GM18909 (cell line): ENCODE data around the gene SUPT6H.
A peak's percentile ranks its signal among the peaks of the same experiment; 100 is the strongest.

Source experiments
- ATAC-seq: cut with Tn5 transposase; IDR thresholded peaks from one replicate; pipeline ENCODE4 v1.9.1; 2021; ENCODE audit warnings: mild to moderate bottlenecking; ENCODE audit not compliant: unreplicated experiment, poor library complexity

SUPT6H gene

DNA sequence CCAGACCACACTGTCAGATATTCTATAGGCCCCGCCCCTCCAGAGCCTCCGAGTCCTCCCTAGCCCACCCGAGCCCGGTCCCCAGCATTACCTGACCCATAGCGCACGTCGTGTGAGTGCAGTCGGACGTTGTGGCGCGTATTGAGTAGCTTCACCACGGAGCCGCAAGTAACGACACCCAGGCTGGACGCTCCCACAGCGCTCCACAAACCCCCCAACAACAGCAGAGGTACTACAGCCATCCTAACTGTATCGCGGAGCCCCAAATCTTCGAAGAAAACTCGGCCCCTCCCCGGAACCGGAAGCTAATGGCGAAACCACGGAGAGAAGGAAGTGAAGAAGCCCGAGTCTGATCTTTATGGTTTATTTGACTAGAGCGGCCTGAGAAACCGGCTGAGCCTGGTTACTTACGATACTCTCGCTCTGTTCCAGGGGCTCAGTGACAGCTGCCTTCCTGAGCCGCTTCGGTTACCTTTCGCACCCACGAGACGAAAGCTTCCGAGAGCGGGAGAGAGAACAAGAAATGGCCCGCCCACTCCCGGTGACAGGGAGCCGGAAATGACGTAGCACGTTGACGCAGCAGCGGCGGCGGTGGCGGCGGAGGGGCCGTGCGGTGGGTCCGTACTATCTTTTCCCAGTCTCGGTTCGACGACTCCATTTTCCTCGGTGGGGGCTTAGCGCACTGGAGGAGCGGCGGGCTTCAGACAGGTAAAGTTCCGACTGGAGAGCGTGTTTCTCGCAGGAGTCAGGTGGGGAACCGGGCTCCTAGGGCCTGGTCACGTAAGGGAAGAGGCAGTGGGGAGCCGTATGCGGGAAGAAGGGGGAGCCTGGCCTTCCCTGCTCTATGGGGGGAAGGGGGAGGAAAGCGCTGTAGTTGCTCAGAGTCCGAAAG, at the start of gene SUPT6H, which contains the start of gene SDF2:
Gene SUPT6H (plus strand): TSS at position 571 of the 892 bp plus-strand sequence. CDS start 11,197 bp downstream, outside the sequence.
Gene SDF2 (minus strand): TSS at position 272 of the 892 bp plus-strand sequence. CDS start 30 bp downstream, at position 242.
- ATAC-seq = peak; percentile 83

DNA sequence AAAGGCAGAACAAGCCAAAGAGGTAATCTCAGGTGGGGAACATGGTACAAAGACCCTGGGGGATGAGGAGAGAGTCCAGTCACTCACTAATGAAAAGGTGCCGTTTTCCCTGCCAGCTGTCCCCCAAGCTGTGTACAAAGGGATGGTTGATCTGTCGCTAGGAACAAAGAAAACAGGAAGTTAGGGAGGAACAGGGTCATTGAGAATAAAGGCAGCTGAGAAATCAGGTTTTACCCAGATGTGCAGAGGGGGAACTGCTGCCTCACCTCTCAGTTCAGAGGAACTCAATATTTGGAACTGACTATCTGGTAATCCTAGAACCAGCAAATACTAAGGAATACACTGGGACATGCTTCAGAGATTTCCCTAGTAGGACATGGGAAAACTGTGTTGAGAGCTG, 49.5 kb upstream of the SUPT6H start:
- ATAC-seq = no peak

DNA sequence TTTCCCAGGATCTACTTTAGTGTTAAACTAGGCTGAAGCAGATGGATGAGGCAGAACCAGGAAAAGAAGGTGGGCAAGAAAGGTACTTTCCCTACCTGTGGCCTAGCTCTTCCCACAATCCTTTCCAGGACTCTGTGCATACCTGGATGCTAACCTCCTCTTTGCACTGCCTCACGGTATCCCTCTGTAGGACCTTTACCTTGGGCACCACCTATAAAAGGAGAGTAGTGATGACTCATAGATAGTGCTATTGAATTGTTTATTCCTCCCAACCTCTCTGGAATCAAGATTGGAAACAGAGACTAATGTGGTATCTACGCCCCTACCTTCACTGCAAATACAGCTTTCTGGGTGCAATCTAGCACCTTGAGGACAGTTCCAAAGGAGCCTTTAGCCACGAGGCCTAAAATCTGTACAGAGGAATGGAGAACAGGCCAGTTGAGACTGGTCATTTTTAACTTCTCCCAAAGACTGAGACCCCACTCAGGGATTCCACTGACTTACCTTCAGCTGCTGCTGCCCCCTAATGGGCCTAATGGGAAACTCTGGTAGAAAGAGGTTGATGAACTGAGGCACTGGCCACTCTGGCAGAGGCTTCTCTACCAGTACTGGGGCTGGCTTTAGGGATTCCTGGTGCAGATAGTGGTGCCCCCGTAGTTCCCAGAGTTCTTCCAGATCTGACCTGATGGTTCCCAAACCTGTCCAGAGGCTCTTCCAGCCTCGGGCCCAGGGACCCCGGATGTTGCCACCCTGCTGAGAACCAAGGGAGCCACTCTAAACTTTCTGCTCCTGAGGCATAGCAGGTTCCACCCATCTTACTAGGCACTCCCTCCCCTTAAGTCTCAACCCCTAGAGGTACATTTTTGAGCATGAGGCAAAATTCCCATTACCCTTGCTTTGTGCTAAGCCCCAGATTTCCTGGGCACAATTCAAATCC, 48.8 kb upstream of the SUPT6H start:
- no peak for ATAC-seq

DNA sequence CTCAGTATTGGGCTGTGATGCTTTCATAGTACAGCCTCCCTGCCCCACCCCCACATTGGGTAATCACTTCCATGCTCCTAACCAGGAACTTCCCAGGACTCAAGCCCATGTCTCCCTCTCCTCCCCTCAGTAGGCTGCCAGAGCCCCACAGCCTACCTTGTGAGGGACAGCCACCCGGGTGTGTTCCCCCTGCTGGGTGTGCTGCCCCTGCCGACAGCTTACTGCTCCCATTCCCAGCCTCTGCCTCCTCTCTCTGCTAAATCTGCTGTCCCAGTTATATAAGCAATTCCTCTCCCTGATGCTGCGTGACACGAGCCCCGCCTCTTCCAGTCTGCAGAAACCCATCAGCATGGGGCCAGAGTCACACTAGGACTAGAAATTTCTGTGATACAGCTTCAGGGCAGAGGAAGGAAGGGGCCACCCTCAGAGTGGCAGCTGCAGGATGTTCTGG, 48.0 kb upstream of the SUPT6H start, which contains the start of gene RSKR:
Gene RSKR (minus strand): TSS at position 255 of the 451 bp plus-strand sequence. CDS start 24 bp downstream, at position 231.
- ATAC-seq = no peak

DNA sequence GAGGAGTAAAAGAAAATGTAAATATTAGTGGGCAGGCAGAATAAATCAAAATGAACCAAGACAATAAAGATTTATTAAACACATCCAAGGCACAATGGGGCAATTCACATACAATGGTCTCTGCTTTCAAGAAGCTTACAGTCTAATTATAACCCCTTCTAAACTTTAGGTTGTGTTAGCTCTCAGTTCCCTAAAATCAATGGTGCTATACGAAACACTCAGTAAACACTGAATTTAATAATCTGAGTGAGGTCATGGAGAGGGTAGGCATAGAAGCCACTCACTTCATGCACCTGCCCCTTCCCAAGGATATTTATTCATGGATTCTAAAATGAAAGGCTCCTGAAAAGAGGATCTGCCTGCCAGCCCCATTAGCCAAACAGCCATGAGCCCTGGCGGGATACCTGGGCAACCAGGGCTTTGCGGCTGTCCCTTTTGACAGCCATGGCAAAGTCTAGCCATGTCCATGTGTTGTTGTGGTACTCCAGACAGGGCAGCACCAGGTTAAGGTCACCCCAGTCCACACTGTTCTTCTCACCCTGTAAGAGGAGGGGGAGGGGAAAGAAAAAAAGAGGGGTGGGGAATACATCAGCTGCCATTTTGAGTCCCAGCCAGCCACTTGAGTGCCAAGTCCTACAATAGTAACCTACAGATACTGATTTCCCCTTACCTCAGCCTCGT, 46.6 kb upstream of the SUPT6H start:
- no peak for ATAC-seq

DNA sequence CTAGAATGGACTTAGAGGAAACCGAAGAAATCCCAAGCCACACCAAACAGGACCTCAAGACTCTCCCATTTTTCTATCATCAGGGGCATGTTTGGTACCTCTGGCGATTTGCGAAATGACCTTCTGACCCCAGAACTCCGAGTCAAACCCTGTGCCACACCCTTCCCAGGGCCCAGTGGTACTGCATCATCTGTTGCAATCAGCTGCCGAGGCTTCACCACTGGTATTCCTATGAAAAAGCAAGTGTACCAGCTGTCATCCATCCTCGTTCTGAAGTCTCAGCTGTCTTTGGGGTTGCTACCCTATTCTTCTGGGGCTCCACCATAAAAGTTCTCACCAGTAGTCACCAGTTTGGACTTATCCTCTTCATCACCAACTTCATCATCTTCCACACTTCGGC, 45.7 kb upstream of the SUPT6H start:
- ATAC-seq = no peak

DNA sequence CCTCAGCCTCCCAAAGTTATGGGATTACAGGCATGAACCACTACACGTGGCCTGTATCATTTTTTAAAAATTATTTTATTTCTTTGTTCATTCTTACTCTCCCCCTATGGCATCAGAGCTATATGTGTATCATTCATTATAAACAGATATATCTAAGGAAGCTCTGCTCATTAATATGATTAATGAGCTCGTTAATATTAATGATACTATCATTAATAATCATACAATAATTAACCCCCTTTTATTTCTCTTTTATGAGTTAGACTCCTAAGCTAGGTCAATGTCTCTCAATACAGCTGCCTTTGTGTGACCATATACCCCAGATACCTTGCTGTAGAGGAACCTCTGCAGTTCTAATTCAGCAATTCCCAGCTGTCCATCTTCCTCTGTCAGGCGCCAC, 43.5 kb upstream of the SUPT6H start:
- no peak for ATAC-seq

DNA sequence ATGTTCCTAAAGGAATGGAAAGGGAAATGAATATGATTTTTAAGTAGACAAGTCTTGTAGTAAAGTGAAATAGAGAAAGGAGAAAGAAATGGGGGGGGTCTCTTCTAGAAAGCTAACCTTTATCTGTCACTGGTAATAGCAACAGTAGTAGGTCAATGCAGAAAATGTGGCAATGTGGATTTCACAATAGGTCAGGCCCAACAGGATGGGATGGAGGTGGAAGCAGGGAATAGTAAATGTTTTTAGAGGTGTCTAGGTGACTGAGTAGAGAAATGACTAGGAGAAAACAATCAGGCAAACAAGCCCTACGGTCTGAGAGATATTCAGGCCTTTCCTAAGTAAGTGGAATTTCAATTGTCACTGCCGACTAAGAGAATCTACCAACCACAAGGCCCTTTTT, 42.0 kb upstream of the SUPT6H start:
- no peak for ATAC-seq

DNA sequence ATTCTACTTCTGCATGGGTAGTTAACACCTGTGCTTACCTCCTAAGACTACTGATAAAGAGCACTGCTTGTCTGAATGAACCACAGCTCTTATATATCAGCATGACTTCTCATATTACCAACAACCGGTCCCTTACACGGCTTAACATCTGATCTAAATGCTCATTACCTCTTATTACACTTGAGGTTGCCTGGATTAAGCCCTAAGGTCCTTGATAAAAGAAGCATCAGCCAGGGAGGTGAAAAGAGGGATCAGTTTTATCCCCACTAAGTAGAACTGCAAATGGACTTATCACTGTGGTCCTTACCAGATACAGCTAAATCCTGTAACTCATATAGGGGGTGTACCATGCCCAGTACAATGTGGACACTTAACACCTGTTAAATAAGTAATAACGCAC, 39.8 kb upstream of the SUPT6H start:
- no peak for ATAC-seq

DNA sequence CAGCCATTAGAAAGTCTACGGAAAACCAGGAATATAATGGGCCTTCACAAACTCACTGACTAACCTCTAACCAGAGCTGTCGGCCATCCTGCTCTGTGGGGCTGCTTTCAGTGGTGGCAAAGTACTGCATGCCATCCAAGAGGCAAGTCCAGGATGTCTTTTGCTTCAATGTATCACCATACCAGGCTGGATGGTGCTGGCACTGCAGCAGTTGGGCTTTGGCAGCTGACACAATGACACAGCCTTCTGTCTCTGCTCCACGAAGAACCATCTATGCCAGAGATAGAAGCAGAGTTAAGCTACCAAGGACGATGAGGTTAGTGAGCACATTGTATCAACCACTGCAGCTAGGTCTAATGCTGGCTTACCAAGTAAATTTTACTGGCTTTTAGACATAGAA, 38.3 kb upstream of the SUPT6H start:
- ATAC-seq = no peak

DNA sequence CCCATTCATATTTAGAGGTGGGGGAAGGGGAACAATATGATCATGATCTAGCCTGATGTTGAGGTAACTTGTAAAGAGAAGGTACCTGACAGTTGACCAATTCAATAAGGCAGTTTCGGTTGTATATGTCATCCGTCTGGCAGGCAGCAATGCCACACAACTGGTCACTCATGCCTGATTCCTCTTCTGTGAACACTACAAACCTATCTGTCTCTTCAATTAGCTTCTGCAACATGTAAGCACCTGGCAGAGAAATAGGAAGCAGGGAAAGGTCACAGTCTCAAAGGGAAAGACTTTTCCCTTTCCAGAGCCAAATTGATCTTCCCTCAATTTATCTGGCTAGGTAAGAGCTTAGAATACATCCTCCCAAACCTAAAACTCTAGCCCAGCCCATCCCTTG, 37.9 kb upstream of the SUPT6H start:
- no peak for ATAC-seq

DNA sequence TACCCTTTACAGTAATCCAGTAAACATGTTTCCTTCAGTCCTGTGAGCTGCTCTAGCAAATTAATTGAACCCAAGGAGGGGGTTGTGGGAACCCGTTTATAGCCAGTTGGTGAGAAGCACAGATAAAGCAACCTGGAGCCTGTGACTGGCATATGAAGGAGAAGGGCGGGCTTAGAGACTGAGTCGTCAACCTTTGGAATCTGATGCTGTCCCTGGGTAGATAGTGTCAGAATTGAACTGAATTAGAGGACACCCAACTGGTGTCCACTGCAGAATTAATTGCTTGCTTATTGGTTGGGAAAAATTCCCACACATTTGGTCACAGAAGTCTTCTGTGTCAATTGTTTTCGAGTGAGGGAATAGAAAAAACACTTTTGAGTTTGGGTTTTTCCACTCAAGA, 35.2 kb upstream of the SUPT6H start:
- no peak for ATAC-seq

DNA sequence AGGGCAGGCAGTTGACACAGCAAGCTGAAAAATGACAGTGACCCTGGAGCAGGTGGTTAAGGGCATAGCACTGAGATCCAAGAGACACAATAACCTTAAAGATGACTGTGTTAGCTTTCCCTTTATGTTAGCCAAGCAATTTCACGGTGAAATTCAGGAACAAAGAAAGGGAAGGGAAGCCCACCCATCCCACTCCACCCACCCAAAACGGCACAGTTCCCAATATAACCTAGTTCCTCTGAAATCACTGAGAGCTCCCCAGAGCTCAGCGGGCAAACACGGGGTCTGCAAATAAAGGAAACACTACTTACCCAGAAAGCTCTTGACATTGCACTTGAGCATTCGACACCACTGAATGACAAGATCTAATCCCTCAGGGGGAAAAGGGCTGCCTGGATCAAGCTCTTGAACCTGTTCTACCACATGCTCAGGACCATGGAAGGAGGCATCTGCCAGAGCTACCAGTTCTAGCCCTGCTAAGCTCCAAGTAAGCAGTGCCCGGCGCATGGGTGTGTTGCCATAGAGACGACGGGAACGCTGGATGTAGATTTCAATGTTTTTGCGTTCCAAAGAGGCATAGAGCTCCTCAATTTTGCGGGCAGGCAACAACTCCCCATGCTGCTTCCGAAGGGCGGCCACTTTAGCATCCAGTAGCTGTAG, 27.7 kb upstream of the SUPT6H start:
- no peak for ATAC-seq

DNA sequence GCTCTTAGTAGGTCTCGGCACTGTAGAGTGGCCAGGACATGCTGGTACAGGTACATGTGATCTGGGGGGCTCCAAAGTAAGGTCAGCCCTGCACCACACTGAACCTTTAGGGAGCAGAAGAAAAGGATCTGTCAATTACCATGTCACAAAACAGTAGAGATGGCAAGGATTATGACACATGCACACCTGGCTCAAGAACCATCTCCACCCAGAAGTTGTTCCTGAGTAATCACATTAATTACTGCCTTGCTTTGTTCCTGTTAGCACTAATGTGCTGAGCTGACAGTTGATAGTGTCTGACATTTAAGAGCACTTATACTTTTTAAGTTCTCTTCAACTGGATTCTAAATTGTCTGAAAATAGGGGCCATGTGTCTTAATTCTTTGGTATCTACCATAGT, 26.5 kb upstream of the SUPT6H start:
- no peak for ATAC-seq

DNA sequence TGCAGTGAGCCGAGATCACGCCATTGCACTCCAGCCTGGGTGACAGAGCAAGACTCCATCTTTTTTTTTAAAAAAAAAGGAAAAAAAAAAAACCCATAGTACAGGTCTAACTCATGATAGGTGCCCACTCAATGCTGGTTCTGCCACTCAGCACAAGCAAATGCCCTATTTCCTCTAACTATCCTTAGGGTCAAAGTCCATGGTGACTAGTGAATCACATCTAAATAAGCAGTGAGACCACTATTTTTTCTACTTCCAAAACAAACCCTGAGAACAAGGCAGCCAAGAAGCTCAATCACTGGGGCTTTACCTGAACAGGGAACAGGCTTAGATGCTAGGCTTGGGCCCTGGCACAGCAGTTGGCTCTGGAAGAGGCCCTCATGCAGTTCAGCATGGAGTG, 20.4 kb upstream of the SUPT6H start:
- ATAC-seq = no peak

DNA sequence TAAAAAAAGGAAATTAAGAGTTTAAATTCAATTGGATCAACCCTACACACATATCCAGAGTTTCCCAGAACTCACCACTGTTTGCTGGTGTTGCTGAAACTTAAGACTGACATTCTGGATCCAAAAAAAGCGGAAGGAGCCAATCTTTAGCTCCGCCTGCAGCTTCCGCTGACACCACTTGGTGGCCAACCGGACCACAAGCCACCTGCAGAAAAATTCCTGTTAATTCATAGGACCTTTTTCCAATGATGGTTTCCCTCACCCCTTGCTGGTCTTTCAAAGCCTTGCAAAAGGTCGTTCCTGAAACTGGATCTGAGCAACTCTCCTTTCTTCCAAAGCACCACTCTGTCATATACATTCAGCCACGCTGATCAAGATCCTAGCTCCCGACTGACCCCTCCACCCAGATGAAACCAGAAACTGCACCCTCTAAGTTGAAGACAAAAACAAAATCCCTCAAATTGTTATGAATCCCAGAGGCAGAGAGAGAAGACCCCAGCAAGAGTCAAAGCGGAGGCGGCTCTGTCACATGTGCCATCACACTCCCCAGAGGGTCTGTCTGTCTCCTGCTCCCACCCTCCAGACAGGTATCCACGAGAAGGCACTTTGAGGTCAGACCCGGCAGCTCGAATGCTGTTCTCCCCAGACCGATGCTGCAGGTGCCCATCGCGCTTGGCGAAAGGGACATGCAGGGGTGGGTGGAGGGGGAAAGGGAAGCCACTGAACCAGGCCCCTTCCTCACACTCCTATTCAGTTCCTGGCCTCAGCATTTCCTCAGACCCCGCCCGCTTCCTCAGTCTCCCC, 17.8 kb upstream of the SUPT6H start:
- ATAC-seq = peak; percentile 5

DNA sequence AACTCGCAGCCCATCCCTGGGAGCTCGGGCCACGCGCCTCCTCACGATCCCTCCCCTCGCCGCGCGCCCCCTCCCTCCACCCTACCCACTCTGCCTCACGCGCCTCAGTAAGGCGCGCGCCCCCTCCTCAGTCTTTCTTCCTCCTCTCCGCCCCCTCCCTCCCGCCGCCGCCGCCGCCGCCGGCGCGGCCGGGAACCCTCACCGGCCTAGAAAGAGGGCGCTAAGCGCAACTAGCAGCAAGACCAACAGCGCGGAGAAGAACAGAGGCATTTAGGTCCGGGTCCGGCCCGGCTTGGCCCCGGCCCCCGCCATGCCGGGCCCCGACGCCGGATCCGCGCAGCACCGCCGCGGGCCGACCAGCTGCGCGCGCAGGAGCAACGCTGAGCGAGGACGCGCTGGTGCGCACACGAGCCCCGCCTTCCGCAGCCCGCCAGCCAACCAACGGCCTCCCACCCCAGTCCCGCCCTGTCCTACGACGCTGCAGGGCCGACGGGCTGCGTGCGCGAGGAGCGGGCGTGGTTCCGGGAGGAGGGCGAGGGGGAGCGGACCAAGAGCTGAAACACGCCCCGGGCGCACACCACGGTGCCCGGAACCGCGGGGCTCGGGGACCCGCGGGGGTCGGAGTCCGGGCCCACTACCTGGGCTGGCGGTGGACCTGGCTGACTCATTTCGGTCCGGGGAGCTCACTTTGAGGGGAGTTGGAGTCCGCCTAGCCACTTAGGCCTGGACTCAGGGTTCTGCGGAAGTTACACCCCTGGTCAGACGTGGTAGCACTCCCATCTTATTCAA, 17.0 kb upstream of the SUPT6H start, which contains the start of gene BLTP2:
Gene BLTP2 (minus strand): TSS at position 372 of the 789 bp plus-strand sequence. CDS start 102 bp downstream, at position 270.
- ATAC-seq = peak; percentile 87

DNA sequence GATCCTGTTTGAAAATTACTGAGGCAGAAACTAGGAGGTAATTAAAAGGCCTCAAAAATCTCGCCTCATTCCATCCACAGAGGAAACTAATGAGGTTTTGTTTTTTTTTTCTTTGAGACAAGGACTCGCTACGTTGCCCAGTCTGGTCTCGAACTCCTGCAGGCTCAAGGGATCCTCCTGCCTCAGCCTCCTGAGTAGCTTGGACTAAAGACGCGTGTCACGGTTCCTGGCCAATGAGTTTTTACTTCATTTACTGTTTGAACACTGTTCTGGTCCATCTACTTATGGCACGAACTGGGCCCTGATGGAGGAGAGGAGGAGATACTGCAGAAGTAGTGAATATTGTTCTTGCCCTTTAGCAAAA, 16.4 kb upstream of the SUPT6H start:
- ATAC-seq = no peak
